Measurements from ENCODE around the gene ENOSF1.

The ENOSF1 gene

DNA sequence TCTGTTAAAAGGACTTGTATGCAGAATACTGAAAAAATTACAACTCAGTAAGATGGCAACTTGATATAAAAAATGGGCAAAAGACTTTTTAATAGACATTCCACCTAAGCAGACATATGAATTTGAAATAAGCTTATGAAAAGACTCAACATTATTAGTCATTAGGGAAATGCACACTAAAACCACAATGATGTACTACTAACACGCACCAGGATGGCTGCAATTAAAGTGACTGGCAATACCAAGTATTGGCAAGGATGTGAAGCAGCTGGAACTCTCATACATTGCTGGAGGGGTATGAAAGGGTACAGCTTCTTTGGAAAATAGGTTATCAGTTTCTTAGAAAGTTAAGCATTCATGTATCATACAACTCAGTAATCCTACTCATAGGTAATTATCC lies 3.2 kb upstream of the ENOSF1 start:
- no peak for DNase-seq
- TF ChIP-seq GATA1 (IDR thresholded peaks at IDR 0.05; ENCODE audit: low read depth, low read length) (no peak), POLR2A (IDR thresholded peaks at IDR 0.05; ENCODE audit: low read length) (no peak)

DNA sequence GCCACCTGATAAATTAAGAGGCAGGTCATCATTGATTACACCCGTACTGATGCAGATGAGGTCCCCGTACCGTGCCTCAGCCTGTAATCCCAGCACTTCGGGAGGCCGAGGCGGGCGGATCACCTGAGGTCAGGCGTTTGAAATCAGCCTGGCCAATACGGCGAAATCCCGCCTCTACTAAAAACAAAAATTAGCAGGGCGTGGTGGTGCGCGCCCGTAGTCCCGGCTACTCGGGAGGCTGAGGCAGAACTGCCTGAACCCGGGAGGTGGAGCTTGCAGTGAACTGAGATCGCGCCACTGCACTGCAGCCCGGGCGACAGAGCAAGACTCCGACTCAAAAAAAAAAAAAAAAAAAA lies 683 bp upstream of the ENOSF1 start:
- DNase-seq, result no peak
- TF ChIP-seq GATA1 (IDR thresholded peaks at IDR 0.05; ENCODE audit: low read depth, low read length) (no peak), POLR2A (IDR thresholded peaks at IDR 0.05; ENCODE audit: low read length) (no peak)

DNA sequence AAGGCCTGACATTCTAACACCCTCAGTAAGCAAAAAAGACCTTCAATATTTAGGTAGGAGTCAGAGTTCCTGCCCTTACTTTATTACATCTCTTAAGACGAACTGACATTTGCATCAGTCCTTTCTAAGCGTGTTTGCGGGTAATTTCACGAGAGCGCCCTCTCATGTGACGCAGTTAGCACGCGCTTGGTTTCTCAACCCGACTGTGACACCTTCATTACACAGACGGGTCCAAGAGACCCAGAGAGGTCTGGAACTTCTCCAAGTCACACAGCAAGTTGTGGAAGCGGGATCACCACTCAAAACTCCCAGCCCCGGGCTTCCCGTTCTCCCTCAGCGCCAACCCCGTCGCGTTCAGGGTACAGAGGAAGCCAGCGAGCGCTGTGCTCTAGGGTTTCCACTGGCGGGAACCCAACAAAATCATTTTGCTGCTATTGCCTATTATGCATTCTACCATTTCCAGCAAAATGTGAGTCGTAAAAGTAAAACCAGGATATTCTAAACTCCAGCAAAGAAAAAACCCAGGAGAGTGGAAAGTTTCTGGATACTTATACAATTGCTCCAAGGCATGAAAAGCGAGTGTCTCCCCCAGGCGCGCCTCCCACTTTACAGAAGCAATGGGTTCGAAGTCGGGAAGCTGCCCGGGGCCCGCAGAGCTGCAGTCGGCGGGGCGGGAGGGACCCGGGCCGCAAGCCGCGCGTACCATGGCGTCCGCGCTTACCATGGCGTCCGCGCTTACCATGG lies 601 bp downstream of the ENOSF1 start:
- TF ChIP-seq POLR2A (IDR thresholded peaks at IDR 0.05; ENCODE audit: low read length), result peak; percentile 82
- no peak for TF ChIP-seq GATA1 (IDR thresholded peaks at IDR 0.05; ENCODE audit: low read depth, low read length)

DNA sequence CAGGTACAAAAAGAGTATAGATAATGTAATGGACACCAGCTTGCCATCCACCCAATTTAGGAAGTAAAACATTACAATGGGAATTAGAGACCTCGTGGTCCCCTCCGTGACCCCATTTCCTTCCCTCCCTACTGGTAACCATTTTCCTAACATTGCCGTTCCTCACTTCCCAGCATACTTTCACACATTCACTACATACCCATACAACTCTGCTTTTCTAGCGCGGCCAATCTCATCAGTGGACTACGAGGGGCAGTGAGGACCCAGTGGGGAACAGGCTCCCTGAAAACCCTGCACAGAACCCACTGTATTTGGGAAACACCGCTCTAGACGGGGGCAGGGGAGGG lies 1.1 kb downstream of the ENOSF1 start:
- TF ChIP-seq POLR2A (IDR thresholded peaks at IDR 0.05; ENCODE audit: low read length) (no peak), GATA1 (IDR thresholded peaks at IDR 0.05; ENCODE audit: low read depth, low read length) (no peak)
- no peak for DNase-seq

More for the DNA sequence above, 601 bp downstream of the ENOSF1 start:
- peak; percentile 93 to 94 for DNase-seq

DNA sequence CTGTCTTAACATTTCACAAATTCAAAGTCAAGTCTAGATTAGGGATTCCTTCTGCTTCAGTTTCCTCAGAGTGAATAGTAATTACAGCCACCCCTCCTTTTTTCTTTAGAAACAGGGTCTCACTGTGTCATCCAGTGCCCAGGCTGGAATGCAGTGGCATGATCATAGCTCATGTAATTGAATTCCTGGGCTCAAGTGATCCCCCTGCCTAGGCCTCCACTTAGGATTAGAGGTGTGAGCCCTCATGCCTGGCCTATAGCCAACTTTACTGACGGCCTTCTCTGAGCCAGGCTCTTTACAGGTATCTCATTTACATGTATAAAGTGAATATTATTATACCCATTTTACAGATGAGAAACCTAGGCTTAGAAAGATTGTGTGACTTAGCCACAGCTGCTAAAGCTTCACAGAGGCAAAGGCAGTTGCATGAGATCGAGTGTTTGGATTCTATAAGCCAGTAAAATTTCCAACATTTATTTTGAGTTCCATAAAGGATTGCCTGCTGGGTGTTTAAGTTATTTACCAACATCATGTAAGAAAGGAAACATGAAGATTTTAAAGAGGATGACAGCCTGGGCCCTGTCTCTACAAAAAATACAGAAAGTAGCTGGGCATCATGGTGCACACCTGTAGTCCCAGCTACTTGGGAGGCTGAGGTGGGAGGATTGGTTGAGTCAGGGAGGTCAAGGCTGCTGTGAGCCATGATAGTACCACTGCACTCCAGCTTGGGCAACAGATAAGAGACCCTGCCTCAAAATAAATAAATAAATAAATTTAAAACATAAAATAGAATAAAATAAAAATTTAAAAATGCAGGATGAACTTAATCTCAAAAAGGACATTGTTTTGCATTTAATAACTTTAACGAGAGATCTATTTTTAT lies 1.8 kb downstream of the ENOSF1 start:
- TF ChIP-seq POLR2A (IDR thresholded peaks at IDR 0.05; ENCODE audit: low read length), result no peak
- no peak for TF ChIP-seq GATA1 (IDR thresholded peaks at IDR 0.05; ENCODE audit: low read depth, low read length)
- peak; percentile 58 to 73 for DNase-seq

DNA sequence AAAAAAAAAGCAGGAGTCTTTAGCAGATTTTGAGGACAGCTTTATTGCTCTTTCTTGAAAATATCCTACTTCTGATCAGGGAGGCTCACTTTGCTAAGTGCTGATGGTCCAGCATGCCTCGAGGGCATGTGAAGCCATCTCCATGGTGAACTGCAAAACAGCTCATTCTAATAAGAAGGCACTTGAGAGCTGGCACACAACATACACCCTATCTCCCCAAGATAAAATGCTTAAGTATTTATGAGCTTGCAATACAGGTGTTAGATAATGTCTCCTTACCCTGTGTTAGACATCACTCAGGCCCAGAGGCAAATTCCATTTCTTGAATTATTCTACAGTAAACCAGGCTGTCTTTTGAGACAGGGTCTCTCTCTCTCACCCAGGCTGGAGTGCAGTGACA lies 2.7 kb downstream of the ENOSF1 start:
- TF ChIP-seq GATA1 (IDR thresholded peaks at IDR 0.05; ENCODE audit: low read depth, low read length) (no peak), POLR2A (IDR thresholded peaks at IDR 0.05; ENCODE audit: low read length) (no peak)
- DNase-seq, result peak; percentile 24 to 38

DNA sequence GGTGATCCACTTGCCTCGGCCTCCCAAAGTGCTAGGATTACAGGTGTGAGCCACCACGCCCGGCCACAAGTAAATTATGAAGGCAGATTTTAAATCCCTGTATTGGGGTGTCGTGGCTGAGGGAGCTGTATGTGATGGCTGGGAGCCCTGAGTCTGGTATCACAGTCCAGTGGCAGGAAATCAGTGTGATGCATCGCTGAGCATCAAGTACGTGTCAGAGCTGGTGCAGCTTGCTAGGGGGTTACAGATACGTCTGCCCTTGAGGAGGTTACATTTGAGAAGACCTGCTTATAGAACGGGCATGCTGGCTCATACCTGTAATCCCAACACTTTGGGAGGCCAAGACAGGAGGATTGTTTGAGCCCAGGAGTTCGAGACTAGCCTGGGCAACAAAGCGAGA lies 4.3 kb downstream of the ENOSF1 start:
- DNase-seq, result no peak
- no peak for TF ChIP-seq GATA1 (IDR thresholded peaks at IDR 0.05; ENCODE audit: low read depth, low read length)
- no peak for TF ChIP-seq POLR2A (IDR thresholded peaks at IDR 0.05; ENCODE audit: low read length)

DNA sequence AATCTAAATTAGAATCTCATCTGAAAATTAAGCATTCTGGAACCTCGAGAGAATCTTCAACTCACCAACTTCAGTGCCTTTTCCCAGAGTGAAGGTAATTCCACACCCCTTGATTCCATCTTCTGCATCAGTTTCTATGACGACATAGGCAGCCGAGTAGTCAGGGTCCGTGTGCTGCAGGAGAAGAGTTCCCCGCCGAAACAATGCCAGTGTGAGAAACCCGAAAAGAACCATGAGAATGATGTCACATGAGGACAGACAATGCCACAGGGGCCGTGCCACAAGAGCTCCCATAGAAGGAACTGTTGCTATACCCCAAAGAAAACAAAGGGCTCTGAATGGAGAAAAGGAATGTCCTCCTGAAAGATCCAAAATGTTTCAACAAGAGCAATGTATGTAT lies 6.0 kb downstream of the ENOSF1 start:
- TF ChIP-seq GATA1 (IDR thresholded peaks at IDR 0.05; ENCODE audit: low read depth, low read length) (no peak), POLR2A (IDR thresholded peaks at IDR 0.05; ENCODE audit: low read length) (no peak)
- DNase-seq, result no peak

DNA sequence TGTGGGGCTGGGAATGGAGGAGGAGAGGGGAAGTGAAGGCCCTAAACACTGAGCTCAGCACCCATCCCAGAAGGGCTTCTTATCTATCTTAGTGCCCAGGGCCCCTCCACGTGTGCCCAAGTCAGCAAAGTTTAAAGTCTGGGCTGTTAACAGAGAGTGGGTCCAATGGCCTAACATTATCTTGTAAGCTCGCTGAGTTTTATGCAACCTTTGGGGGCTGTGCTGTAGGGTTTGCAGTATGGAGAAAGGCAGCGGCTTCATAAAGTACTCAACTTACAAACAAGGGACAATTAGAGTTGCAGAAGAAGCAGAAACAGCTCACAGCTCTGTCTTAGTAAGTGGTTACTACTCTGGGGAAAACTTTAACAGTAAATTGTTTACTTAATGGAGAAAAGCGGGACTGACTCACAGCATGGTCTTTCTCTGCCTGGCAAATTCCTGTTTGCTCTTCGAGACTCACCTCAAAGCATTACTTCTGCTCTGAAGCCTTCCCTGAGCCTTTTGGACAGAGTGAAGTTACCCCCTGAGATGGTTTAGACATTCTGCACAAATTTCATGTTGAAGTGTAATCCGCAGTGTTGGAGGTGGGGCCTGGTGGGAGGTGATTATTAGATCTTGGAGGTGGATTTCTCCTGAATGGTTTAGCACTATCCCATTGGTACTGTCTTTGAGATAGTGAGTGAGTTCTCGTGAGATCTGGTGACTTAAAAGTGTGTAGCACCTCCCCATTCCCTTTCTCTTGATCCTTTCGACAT lies 9.0 kb downstream of the ENOSF1 start:
- TF ChIP-seq GATA1 (IDR thresholded peaks at IDR 0.05; ENCODE audit: low read depth, low read length) (no peak), POLR2A (IDR thresholded peaks at IDR 0.05; ENCODE audit: low read length) (no peak)
- peak in 1 of 2 experiments; percentile 58 for DNase-seq

DNA sequence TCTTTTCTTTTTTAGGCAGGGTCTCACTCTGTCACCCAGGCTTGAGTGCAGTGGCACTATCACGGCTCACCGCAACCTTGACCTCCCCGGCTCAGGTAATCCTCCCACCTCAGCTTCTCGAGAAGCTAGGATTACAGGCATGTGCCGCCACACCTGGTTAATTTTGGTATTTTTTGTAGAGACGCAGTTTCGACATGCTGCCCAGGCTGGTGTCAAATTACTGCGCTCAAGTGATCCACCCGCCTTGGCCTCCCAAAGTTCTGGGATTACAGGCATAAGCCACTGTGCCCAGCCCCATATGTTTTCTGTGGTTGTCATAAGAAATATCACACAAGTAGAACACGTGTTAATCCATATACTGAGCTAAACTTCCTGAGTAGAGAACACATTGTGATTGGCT lies 14.6 kb downstream of the ENOSF1 start:
- TF ChIP-seq GATA1 (IDR thresholded peaks at IDR 0.05; ENCODE audit: low read depth, low read length) (no peak), POLR2A (IDR thresholded peaks at IDR 0.05; ENCODE audit: low read length) (no peak)
- no peak for DNase-seq

DNA sequence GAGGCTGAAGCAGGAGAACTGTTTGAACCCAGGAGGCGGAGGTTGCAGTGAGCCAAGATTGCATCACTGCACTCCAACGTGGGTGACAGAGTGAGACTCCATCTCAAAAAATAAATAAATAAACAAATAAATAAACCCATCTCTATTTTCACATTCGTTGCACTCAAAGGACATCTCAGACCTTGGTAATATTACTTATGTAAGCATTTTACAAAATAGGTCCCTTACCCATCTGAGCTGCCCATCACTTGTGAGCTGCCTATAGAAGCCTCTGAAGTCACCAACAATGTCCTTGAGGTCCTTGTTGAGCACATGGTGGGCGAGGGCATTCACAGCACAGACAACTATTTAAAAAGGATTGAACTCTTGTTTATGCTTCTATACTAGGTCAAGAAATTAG lies 15.4 kb downstream of the ENOSF1 start:
- no peak for DNase-seq
- no peak for TF ChIP-seq POLR2A (IDR thresholded peaks at IDR 0.05; ENCODE audit: low read length)
- no peak for TF ChIP-seq GATA1 (IDR thresholded peaks at IDR 0.05; ENCODE audit: low read depth, low read length)

DNA sequence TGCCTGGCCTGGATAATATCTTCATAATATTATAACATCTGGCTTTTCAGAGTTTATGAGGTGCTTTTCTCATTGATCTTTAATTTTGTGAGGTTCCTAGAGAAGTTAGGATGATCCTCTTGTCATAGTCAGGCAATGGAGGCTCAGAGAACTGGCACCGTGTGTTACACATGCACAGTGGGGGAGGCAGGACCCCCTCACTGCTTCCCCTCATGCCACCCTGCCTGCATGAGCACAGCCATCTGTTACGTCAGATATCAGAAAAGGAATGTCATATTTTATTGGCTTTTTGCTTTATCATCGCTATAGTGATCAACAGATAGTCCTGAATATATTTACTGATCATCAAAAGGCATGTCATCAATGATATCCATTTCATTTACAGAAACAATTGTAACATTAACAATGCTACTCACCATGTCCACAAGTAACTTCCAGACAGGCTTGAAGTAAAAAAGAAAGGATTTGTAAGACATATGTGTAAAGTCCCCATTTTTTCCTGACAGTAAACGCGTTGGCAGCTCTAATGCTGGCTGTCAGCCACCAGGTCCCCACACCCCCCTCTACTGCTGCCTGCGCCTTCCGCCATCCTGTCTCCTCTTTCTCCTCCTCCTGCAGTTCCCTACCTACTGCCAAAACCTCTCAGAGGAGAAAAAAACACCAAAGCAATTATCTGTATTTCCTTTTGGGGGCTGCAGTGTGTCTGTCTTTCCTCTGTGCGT lies 18.8 kb downstream of the ENOSF1 start:
- DNase-seq, result no peak

DNA sequence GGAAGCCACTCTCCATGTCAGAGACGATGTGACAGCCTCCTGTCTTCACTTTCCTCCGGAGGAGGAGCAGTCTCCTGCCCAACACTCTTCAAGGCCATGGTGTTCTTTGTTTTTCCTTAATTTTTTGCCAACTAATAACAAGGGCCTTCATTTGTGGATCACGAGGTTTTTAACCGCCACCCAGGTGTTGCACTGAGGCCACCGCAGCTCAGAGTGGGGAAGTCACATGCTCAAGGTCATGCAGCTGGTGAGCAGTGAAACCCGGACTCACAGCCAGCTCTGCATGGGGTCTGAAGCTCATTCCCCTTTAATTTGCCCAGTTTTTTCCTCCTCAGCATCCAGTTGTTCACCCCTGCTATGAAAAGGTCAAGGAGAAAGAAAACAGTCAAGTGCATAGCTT lies 19.6 kb downstream of the ENOSF1 start:
- TF ChIP-seq POLR2A (IDR thresholded peaks at IDR 0.05; ENCODE audit: low read length) (no peak), GATA1 (IDR thresholded peaks at IDR 0.05; ENCODE audit: low read depth, low read length) (no peak)

More for the DNA sequence above, 18.8 kb downstream of the ENOSF1 start:
- no peak for TF ChIP-seq POLR2A (IDR thresholded peaks at IDR 0.05; ENCODE audit: low read length)
- TF ChIP-seq GATA1 (IDR thresholded peaks at IDR 0.05; ENCODE audit: low read depth, low read length), result no peak

More for the DNA sequence above, 19.6 kb downstream of the ENOSF1 start:
- no peak for DNase-seq
